Cardiac fibroblast (primary cell): ENCODE results near the gene TOB1.
"Not testable (repeated sequence)": the region's sequence is repeated elsewhere in the genome, so short reads cannot be mapped to it uniquely, and the experiment has no call there.

Experiments
- DNase-seq, 2 donors: peaks; one replicate each; pipeline versions ENCODE4 v3.0.0 to v3.0.0-alpha.2; 2010; ENCODE audit warnings: low read depth in 2 of 2
- H3K4me3 ChIP-seq, 2 donors: replicated peaks in 1 of 2; 1 replicate in 1 of 2; 2 replicates in 1 of 2; pipeline ENCODE4 v1.5.1; 2011; ENCODE audit warnings: low read depth in 2 of 2, low read length in 2 of 2, mild to moderate bottlenecking in 2 of 2, moderate library complexity in 1 of 2
- CTCF ChIP-seq: IDR thresholded peaks from one replicate; pipeline ENCODE4 v1.5.1; 2011; ENCODE audit warnings: low read depth, mild to moderate bottlenecking, low read length, inconsistent platforms

TOB1 gene

GRCh38 chr17:50898369-50899004 lies 32.3 kb upstream of the TOB1 start:
- H3K4me3 ChIP-seq, result no peak overlapping the region
- no peak for DNase-seq
- TF ChIP-seq CTCF, result no peak

- not testable (repeated sequence) for H3K4me3 ChIP-seq, DNase-seq
Measured at GRCh38 chr17:50894513-50894912, 28.4 kb upstream of the TOB1 start.

- TF ChIP-seq CTCF, result no peak
Measured at GRCh38 chr17:50893183-50893993, 27.2 kb upstream of the TOB1 start.

GRCh38 chr17:50892101-50892776 lies 26.1 kb upstream of the TOB1 start:
- no peak overlapping the region for H3K4me3 ChIP-seq
- TF ChIP-seq CTCF, result no peak
- no peak for DNase-seq

More at GRCh38 chr17:50893183-50893993, 27.2 kb upstream of the TOB1 start:
- peak; percentile 32 to 57 for DNase-seq
- no peak overlapping the region for H3K4me3 ChIP-seq

GRCh38 chr17:50891577-50891989 lies 25.4 kb upstream of the TOB1 start:
- TF ChIP-seq CTCF, result no peak
- H3K4me3 ChIP-seq, result no peak overlapping the region
- DNase-seq, result no peak

- TF ChIP-seq CTCF, result no peak
- H3K4me3 ChIP-seq, result no peak overlapping the region
- no peak for DNase-seq
Measured at GRCh38 chr17:50890675-50891516, 24.7 kb upstream of the TOB1 start.
